Motor neuron (in vitro differentiated cells): ENCODE results near the gene CDC42BPG. TPM values are rescaled to one million over a fixed set of nuclear protein-coding genes. Genes with fewer than 3 reads are reported as not detected.

Source experiments
- ATAC-seq, 8 experiments: fragments of 200-7000 bp; cut with Tn5 transposase; replicated peaks in 6 of 8; 2 replicates each; pipeline ENCODE4 v1.8.0; 2021; ENCODE audit warnings: mild to moderate bottlenecking in 8 of 8, moderate library complexity in 8 of 8
- H3K27ac ChIP-seq, 2 donors: fragments of 250-450 bp; sonication (Bioruptor Pico); 2 replicates each; pipeline ENCODE4 v1.9.0; 2021; ENCODE audit warnings: antibody characterized with exemption in 2 of 2, mild to moderate bottlenecking in 2 of 2, moderate library complexity in 1 of 2
- H3K4me1 ChIP-seq, 2 donors: fragments of 250-450 bp; sonication (Bioruptor Pico); replicated peaks in 1 of 2; 2 replicates each; pipeline ENCODE4 v1.6.1; 2021; ENCODE audit warnings: antibody characterized with exemption in 2 of 2, mild to moderate bottlenecking in 2 of 2, moderate library complexity in 1 of 2
- H3K4me3 ChIP-seq, 5 donors: fragments of 250-450 bp; sonication (Bioruptor Pico); 2 replicates each; pipeline ENCODE4 v1.9.0; 2021; ENCODE audit warnings: antibody characterized with exemption in 5 of 5, mild to moderate bottlenecking in 5 of 5, moderate library complexity in 4 of 5
- WGBS, 10 experiments: fragments of 450-650 bp; shearing (Covaris generic); methylation state at CpG; one replicate each; pipeline ENCODE4 v1.0.0; 2022; 5-methylcytosine and 5-hydroxymethylcytosine counted together
- in situ Hi-C, 9 experiments: fragments of 400-800 bp; cut with MboI; loops; one replicate each; pipeline ENCODE4 v1.15.0; 2021; ENCODE audit warnings: low sequenced_read_pairs in 9 of 9, low pct_unique_long_range_greater_than_20kb in 2 of 9; ENCODE audit not compliant: unreplicated experiment in 9 of 9
- total RNA-seq, 8 experiments: library from RNA; unstranded; fragments of 300-600 nt; gene quantifications; 2 replicates each; pipeline versions ENCODE4 v1.2.3 to v1.2.4, GENCODE V29; 2022

CDC42BPG gene
- total RNA-seq, 8 experiments from 2014 or later, result 0.05 to 1.2 (median 0.22) TPM; not detected in 1

- Histone ChIP-seq H3K4me1 (peaks cover 43 to 46% of the 10 kb centered on the region in 2 donors), H3K4me3 (peak overlapping the region; percentile 72 to 98 (median 85)), H3K27ac (peak overlapping the region; percentile 57 to 85)
- in situ Hi-C loops, result no loop called here
- ATAC-seq, result peak in 3 of 8 experiments; percentile 1 to 13 (median 6)
- WGBS, 10 experiments, result 0% methylated on average over 1 to 11 of the region's 41 CpGs; no CpG with 5 or more reads in 3 of the 10 experiments
Measured at GRCh38 chr11:64877390-64878222, 33.2 kb upstream of the CDC42BPG start.

- peak in 2 of 8 experiments; percentile 4 to 10 for ATAC-seq
- H3K4me3 ChIP-seq, result peak overlapping the region; percentile 72 to 98 (median 85)
- in situ Hi-C loops, result no loop called here
- peaks cover 44 to 45% of the 10 kb centered on the region in 2 donors for H3K4me1 ChIP-seq
- no peak overlapping the region for H3K27ac ChIP-seq
- WGBS, 10 experiments, result 0 to 20% (median 5%) methylated on average over 2 to 4 of the region's 14 CpGs; no CpG with 5 or more reads in 6 of the 10 experiments
Measured at GRCh38 chr11:64876835-64877341, 32.4 kb upstream of the CDC42BPG start.

- Histone ChIP-seq H3K27ac (no peak overlapping the region), H3K4me3 (peak overlapping the region; percentile 72 to 98 (median 85)), H3K4me1 (peaks cover 44 to 45% of the 10 kb centered on the region in 2 donors)
- no peak for ATAC-seq
- in situ Hi-C loops, result no loop called here
- 0 to 88% (median 50%) methylated on average over 1 to 3 of the region's 11 CpGs; no CpG with 5 or more reads in 5 of the 10 experiments for WGBS, 10 experiments
Measured at GRCh38 chr11:64876229-64876750, 31.8 kb upstream of the CDC42BPG start.

GRCh38 chr11:64875369-64876228, 31.1 kb upstream of the CDC42BPG start:
- H3K27ac ChIP-seq, result no peak overlapping the region
- in situ Hi-C loops, result no loop called here
- peak overlapping the region in 3 of 5 donors; percentile 79 to 92 (median 85) for H3K4me3 ChIP-seq
- 67 to 100% (median 91%) methylated on average over 1 to 11 of the region's 17 CpGs for WGBS, 10 experiments
- no peak for ATAC-seq
- peaks cover 44 to 45% of the 10 kb centered on the region in 2 donors for H3K4me1 ChIP-seq

- Histone ChIP-seq H3K27ac (no peak overlapping the region), H3K4me1 (peaks cover 44 to 45% of the 10 kb centered on the region in 2 donors), H3K4me3 (no peak overlapping the region)
- WGBS, 10 experiments, result 40 to 100% (median 80%) methylated on average over 1 to 10 of the region's 29 CpGs; no CpG with 5 or more reads in 2 of the 10 experiments
- in situ Hi-C loops, result no loop called here
- ATAC-seq, result no peak
Measured at GRCh38 chr11:64874308-64875240, 30.1 kb upstream of the CDC42BPG start.

GRCh38 chr11:64872790-64873488, 28.5 kb upstream of the CDC42BPG start:
- in situ Hi-C loops, result no loop called here
- H3K4me1 ChIP-seq, result peaks cover 41 to 48% of the 10 kb centered on the region in 2 donors
- WGBS, 10 experiments, result 20 to 81% (median 60%) methylated on average over 1 to 5 of the region's 8 CpGs; no CpG with 5 or more reads in 4 of the 10 experiments
- no peak overlapping the region for H3K27ac ChIP-seq
- ATAC-seq, result no peak
- no peak overlapping the region for H3K4me3 ChIP-seq

GRCh38 chr11:64871492-64871891, 27.0 kb upstream of the CDC42BPG start:
- in situ Hi-C loops, result no loop called here
- H3K4me1 ChIP-seq, result peaks cover 36 to 40% of the 10 kb centered on the region in 2 donors

GRCh38 chr11:64870893-64871466, 26.5 kb upstream of the CDC42BPG start:
- H3K4me1 ChIP-seq, result peaks cover 31 to 35% of the 10 kb centered on the region in 2 donors
- WGBS, 10 experiments, result 42 to 87% (median 63%) methylated on average over 2 to 7 of the region's 20 CpGs; no CpG with 5 or more reads in 6 of the 10 experiments
- peak in 5 of 8 experiments; percentile 19 to 35 (median 24) for ATAC-seq
- peak overlapping the region in 2 of 5 donors; percentile 5 to 14 for H3K4me3 ChIP-seq
- in situ Hi-C loops, result no loop called here
- peak overlapping the region in 1 of 2 donors; percentile 83 for H3K27ac ChIP-seq

More at GRCh38 chr11:64871492-64871891, 27.0 kb upstream of the CDC42BPG start:
- ATAC-seq, result no peak
- WGBS, 10 experiments, result 40 to 83% methylated on average over 1 of the region's 3 CpGs; no CpG with 5 or more reads in 8 of the 10 experiments
- H3K4me3 ChIP-seq, result no peak overlapping the region
- H3K27ac ChIP-seq, result peak overlapping the region in 1 of 2 donors; percentile 7

GRCh38 chr11:64870176-64870892, 25.9 kb upstream of the CDC42BPG start:
- peak overlapping the region in 2 of 5 donors; percentile 5 to 14 for H3K4me3 ChIP-seq
- peak overlapping the region in 1 of 2 donors; percentile 83 for H3K27ac ChIP-seq

GRCh38 chr11:64869571-64870175, 25.2 kb upstream of the CDC42BPG start:
- Histone ChIP-seq H3K4me1 (peaks cover 33 to 39% of the 10 kb centered on the region in 2 donors), H3K4me3 (no peak overlapping the region), H3K27ac (peak overlapping the region in 1 of 2 donors; percentile 83)
- 17 to 100% (median 90%) methylated on average over 1 to 4 of the region's 9 CpGs; no CpG with 5 or more reads in 3 of the 10 experiments for WGBS, 10 experiments
- ATAC-seq, result peak in 7 of 8 experiments; percentile 1 to 73 (median 37)
- in situ Hi-C loops, result no loop called here

More at GRCh38 chr11:64870176-64870892, 25.9 kb upstream of the CDC42BPG start:
- ATAC-seq, result peak in 5 of 8 experiments; percentile 54 to 82 (median 66)
- peaks cover 26 to 33% of the 10 kb centered on the region in 2 donors for H3K4me1 ChIP-seq
- WGBS, 10 experiments, result 0 to 100% (median 47%) methylated on average over 1 to 11 of the region's 19 CpGs; no CpG with 5 or more reads in 1 of the 10 experiments
- in situ Hi-C loops, result no loop called here
